ENCODE measurements around the gene SNRPF.

The SNRPF gene

DNA sequence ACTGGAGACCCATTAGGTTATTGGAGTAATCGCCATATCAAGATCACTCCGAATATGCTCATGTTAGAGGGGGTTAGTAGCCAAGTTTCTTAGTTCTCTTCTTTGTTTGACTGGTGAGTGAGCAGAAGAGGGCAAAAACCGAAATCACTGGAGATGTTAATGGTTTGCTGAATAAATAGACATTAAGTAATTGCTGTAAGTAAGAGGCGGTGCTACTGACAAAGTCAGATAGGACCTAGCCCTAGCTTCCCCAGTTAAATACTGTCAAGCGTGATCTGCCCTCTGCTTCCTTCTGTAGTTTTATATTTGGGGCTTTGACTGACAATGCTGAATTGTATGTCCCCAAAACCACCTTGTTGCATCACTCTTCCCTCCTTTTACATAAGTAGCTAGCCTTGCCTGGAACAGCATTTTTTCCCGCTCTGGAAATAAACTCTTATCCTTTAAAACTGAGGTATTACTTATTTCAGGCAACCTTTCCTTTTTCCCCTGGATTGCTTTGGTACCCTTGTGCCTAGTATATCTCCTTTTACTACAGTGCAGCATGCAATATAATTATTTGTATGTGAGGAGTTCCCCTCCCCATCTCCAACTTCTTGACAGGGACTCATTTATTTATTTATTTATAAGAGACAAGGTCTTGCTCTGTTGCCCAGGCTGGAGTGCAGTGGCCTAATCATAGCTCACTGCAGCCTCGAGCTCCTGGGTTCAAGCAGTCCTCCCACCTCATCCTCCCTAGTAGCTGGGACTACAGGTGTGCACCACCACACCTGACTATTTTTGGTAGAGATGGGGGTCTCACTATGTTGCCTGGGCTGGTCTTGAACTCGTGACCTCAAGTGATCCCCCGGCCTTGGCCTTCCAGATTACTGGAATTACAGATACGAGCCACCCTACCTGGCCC, 1.4 kb downstream of the SNRPF start:
- no peak for DNase-seq (ENCODE audit: low read depth)

DNA sequence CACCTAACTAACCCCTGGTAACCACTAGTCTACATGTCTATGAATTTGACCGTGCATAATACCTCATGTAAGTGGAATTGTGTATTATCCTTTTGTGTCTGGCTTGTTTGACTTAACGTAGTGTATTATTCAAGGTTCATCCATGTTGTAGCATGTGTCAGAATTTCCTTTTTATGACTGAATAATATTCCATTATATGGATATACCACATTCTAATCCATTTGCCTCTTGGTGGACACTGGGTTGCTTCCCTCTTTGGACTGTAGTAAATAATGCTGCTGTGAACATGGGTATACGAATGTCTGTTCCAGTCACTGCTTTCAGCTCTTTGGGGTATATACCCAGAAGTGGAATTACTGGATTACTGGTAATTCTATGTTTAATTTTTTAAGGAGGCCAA, 3.3 kb downstream of the SNRPF start:
- no peak for DNase-seq (ENCODE audit: low read depth)

DNA sequence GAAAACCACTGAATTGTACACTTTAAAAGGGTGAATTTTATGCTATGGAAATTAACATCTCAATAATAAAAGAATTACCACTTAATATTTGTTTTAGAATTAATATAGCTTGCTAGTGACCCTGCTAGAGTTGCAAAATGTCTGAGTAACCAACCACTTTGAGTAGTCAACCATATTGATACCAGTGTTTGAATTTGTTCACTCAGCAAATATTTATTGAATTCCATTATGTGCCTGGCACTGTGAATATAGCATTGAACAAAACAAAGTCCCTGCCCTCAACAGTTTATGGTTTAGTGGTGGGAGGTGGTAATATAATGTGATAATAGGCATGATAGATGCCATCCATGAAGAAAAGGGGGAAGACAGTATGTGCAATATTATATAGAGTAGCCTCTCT, 4.6 kb downstream of the SNRPF start:
- no peak for DNase-seq (ENCODE audit: low read depth)

DNA sequence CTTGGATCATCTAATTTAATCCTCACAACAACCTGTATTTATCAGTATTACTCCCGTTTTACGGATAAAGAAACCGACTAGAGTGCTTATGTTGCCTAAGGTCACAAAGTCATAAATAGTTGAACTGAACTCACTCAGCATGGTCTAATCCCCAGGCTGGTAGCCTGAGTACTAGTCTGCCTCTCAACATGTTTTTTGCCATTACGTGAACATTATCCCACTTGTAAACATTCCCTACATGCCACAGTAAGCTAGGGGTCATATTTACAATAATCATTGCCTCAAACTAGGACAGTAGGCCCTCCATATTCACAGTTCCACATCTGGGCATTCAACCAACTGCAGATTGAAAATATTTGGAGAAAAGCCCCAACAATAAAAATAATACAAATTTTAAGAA, 12.1 kb downstream of the SNRPF start:
- no peak for DNase-seq (ENCODE audit: low read depth)

DNA sequence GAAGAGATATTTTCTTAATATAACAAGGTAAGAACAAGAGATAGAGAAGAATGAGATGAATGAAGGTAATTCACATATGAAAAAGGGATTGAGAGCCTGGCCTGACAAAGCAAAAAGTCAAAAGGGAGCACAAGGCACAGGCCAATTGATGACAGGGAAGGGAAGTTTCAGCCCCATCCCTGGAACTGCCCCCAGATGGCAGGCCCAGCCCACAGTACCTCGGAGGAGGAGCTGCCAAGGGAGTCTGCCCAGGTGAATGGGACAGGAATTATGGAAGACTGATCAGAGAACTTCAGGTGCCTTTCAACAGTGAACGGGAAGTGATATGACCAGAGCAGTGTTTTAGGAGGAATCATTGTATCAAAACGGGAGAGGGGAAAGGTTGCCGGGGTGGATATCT, 15.7 kb downstream of the SNRPF start:
- no peak for DNase-seq (ENCODE audit: low read depth)

DNA sequence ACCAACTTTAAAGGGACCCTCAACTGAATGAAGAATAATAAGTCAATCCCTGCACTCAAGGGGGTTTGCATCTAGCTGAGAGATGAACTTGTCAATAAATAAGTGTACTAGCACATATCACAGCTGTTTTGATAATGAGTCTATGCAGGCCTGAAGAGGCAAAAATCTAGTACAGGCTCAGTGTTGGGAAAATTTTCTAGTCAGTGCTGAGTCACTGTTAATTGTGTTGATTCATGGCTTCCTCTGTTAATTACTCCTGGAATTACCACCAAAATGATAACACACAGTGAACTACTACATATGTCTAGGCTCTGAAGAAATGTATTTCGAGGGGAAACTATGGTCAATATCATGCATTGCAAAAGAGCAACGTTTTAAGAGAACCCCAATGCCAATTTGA, 18.9 kb downstream of the SNRPF start:
- no peak for DNase-seq (ENCODE audit: low read depth)

DNA sequence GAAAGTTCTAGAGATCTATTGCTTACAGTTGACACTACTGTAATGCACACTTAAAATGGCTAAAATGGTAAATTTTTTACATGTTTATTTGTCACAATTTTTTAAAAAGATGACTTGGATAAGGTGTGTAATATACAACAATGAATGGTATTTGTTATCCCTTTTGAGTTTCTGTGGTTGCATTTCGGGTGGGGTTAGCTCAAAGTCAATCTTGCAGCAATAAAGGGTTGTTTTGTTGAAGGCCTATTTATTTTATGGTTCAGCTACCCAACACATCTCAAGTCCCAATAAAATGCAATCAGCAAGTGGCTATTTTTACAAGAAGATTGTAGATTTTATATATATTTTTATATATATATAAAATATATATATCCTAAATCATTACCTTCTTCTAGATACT, 22.1 kb downstream of the SNRPF start:
- DNase-seq (ENCODE audit: low read depth), result no peak

DNA sequence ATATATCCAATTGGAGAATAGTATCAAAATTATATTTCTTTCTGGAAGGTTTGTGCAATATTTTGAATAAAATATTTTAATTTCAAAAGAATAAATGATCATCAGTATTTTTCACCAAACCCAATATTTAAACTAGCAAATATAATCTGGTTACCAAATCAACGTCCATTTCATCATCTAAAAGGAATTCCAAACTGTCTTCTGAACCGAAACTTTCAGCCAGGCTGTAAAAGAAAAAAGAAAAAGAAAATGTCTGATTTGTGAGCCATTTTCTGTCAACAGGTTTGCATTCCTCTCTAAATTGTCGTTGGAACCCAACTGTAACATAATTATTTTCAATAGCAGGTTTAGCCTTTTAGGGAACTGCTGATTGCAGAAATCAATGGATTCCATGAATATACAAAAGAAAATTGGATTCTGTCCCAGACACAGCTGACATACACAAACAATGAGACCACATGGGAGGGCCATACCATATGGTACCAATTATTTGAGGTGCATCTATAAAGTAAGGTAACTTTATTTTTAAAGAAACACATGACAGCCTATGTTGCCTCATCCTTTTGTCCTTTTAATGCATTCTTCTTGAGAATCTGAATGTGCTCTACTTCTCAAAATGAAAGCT, 22.7 kb downstream of the SNRPF start:
- DNase-seq (ENCODE audit: low read depth), result no peak

DNA sequence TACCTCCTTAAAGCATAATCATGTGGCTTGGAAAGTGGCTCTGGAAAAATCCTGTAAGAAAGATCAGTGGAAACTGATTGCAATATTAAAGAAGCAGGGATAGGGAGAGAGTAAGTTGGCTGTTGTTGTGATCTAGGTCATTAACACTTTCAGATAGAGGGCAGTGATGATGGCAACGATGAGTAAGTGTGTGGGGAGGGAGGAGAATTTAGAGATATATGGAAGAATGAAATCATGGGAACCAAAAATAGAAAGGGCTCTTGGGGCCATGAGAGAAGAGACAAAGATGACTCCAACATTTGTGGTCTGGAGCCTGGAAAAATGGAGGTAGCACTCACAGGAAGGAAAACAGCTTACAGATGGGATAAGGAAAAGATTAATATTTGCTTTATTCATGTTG, 23.3 kb downstream of the SNRPF start:
- DNase-seq (ENCODE audit: low read depth), result no peak

DNA sequence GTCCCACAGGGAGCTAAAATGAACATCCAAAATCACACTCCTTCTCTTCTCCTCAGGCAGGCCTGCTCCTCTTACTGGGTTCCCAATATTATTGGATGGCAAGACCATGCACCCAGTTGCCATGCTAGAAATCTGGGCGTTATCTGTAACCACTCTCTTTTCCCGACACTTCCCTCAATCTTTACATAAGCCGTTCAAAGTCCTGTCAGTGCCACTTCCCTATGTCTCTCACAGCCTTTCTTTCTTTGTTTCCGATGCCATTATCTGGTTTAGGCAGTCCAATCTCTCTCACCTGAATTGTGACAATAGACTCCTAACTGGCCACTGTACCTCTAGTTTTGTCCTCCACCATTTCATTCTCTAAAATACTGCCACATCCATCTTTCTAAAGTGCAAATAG, 24.1 kb downstream of the SNRPF start:
- no peak for DNase-seq (ENCODE audit: low read depth)

DNA sequence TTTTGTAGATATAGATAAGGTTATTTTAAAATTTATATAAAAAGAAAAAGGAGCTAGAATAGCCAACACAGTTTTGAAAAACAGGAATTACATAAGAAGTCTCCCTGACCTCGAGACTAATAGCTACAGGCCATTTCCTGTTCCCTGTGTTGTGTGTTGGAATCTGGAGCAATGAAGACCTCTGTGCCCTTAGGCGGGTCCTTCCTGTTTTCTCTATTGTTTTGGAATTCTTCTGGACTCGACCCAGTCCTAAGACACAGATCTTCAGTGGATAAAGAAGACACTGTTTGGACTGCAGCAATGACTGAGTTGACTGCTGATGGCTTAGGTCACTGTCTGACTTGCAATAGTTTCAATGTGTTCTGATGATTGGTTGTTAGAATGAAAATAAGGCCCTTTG, 26.2 kb downstream of the SNRPF start:
- DNase-seq (ENCODE audit: low read depth), result no peak

DNA sequence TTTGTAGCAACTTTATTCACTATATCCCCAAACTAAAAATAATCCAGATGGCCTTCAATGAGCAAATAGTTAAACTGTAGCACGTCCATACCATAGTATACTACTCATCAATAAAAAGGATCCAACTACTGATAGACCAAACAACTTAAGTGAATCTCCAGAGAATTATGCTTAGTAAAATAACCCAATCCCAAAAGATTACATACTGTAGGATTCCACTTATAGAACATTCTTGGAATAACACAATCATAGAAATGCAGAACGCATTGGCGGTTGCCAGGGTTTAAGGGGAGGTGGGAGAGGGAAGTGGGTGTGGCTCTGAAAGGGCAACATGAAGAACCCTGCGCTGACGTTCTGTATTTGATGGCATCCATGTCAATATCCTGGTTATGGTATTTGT, 28.6 kb downstream of the SNRPF start:
- DNase-seq (ENCODE audit: low read depth), result no peak

DNA sequence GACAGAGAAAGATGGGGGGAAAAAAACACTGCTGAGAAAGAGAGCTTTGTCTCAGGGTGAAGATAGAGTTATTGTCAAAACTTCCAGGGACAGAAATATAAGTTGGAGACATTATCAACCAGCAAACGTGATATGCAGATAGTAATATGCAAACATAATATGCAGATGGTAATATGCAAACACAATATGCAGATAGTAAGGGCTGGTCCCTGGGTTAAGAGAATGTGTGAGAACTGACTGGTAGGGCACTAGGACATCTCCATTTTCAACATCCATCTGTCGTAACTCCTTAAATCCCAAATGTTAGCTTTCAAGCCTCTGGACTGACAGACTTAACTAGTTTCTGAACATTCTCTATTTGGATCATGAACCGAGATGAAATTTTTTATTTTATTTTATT, 32.2 kb downstream of the SNRPF start:
- no peak for DNase-seq (ENCODE audit: low read depth)

DNA sequence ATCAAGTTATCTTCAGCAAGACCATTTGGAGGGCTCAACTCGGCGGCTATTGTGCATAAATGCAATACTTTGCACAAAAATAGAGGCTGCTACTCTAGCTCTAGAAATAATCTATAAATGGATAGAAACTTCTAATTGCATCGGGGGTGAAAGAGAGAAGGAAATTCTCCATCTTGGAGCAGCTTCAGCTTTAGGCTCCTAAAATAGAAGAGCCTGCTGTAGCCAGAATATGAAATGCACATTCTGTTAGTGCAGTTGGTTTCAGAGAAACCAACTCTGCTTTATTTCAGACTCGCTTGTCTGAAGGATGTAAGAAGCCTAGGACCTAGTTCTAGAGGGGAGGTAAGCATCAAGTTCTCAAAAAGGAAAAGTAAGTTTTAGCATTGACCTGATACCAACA, 38.1 kb downstream of the SNRPF start:
- no peak for DNase-seq (ENCODE audit: low read depth)

DNA sequence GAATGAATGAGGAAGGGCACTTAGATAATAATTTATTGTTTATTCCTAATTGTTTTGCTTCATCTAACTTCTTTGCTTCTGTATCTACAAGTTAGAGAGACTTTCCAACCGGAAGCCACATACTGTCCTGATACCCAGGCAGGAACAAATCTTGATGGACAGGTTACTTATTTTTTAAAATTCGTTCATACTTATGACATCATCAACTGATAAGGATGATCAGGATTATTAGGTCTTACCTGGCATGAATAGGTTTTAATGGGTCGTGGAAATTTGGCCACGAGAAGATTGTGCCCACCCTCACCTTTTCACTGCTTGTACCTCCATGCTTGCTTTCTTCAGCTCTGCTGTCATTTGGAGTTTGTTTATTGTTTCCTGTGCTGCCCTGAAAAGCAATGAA, 39.3 kb downstream of the SNRPF start:
- DNase-seq (ENCODE audit: low read depth), result no peak

DNA sequence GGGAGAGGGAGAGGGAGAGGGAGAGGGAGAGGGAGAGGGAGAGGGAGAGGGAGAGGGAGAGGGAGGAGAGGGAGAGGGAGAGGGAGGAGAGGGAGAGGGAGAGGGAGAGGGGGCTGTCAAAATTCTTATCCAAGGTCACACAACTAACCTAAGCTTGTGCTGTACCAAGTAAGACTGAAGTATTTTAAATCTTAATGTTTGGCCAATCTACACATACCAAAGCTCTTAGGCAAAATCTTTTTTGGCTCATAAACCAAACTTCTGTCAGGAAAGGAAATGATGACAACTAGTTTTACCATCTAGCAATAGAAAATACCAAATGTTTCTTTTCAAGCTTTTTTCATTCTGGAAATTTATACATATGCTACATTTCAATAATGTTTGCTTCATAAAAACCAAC, 49.8 kb downstream of the SNRPF start:
- no peak for DNase-seq (ENCODE audit: low read depth)

DNA sequence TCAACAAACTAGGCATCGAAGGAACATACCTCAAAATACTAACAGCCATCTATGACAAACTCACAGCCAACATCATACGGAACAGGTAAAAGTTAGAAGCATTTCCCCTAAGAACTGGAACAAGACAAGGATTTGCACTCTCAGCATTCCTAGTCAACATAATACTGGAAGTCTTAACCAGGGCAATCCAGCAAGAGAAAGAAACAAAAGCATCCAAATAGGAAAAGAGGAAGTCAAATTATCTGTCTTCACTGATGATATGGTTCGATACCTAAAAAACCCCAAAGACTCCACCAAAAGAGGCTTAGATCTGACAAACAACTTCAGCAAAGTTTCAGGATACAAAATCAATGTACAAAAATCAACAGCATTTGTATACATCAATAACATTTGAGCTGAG, 51.1 kb downstream of the SNRPF start:
- DNase-seq (ENCODE audit: low read depth), result no peak

Data from stimulated activated CD8-positive, alpha-beta memory T cell treated with anti-CD3 and anti-CD28 coated beads, Interleukin-4, amount 100 ng/mL, for 24 hours (primary cell).